ENCODE data around the gene TRIM37. TPM values are rescaled to one million over a fixed set of nuclear protein-coding genes. Genes with fewer than 3 reads are reported as not detected.
A peak's percentile ranks its signal among the peaks of the same experiment; 100 is the strongest.
"Not testable (repeated sequence)": the region's sequence is repeated elsewhere in the genome, so short reads cannot be mapped to it uniquely, and the experiment has no call there.

The TRIM37 gene
- total and polyA plus RNA-seq, 4 experiments from 2014 or later: 9.6 to 25.0 (median 15.7) TPM

GRCh38 chr17:58969156-58969555 lies 137.5 kb downstream of the TRIM37 start:
- Histone ChIP-seq H3K4me1 (ENCODE audit: insufficient read depth, low read length) (peaks cover 4% of the 10 kb centered on the region), H3K36me3 (ENCODE audit: insufficient read depth, low read length) (no peaks in the 10 kb centered on the region), H3K27ac (ENCODE audit: low read depth, low read length) (no peak overlapping the region), H3K4me3 (ENCODE audit: low read length in 2 of 2) (no peak overlapping the region), H3K27me3 (ENCODE audit: insufficient read depth, low read length) (no peaks in the 10 kb centered on the region), H3K9me3 (ENCODE audit: control insufficient read depth in 1 of 2, low read length in 2 of 2) (no peaks in the 10 kb centered on the region)
- H3K4me3 Mint-ChIP-seq: no peak overlapping the region
- intact Hi-C loops (cut with micrococcal nuclease): no loop called here
- peak overlapping the region in 2 of 7 donors; percentile 47 to 72 for H3K27ac Mint-ChIP-seq
- H3K27me3 Mint-ChIP-seq: no peaks in the 10 kb centered on the region
- H3K36me3 Mint-ChIP-seq: peaks cover 0 to 3% of the 10 kb centered on the region in 2 donors
- H3K9me3 Mint-ChIP-seq: no peaks in the 10 kb centered on the region
- POLR2A ChIA-PET (ENCODE audit: partially characterized antibody): no interaction called here
- peak in 2 of 5 donors; percentile 3 to 5 for DNase-seq
- peaks cover 8 to 10% (median 10%) of the 10 kb centered on the region in 4 donors for H3K4me1 Mint-ChIP-seq
- CTCF ChIA-PET (ENCODE audit: partially characterized antibody): no interaction called here

GRCh38 chr17:58968426-58969061 lies 138.1 kb downstream of the TRIM37 start:
- Mint-ChIP-seq H3K4me3 (peak overlapping the region in 3 of 8 donors; percentile 11 to 31 (median 17)), H3K27me3 (no peaks in the 10 kb centered on the region), H3K27ac (peak overlapping the region in 3 of 7 donors; percentile 25 to 76 (median 43)), H3K9me3 (no peaks in the 10 kb centered on the region), H3K36me3 (peaks cover 0 to 3% of the 10 kb centered on the region in 2 donors), H3K4me1 (peaks cover 8 to 10% (median 10%) of the 10 kb centered on the region in 4 donors)
- H3K36me3 ChIP-seq (ENCODE audit: insufficient read depth, low read length): no peaks in the 10 kb centered on the region
- no peak overlapping the region for H3K4me3 ChIP-seq (ENCODE audit: low read length in 2 of 2)
- ChIA-PET POLR2A (ENCODE audit: partially characterized antibody) (no interaction called here), CTCF (ENCODE audit: partially characterized antibody) (no interaction called here)
- no peaks in the 10 kb centered on the region for H3K9me3 ChIP-seq (ENCODE audit: control insufficient read depth in 1 of 2, low read length in 2 of 2)
- peak; percentile 4 to 39 (median 28) for DNase-seq
- no peaks in the 10 kb centered on the region for H3K27me3 ChIP-seq (ENCODE audit: insufficient read depth, low read length)
- H3K4me1 ChIP-seq (ENCODE audit: insufficient read depth, low read length): peaks cover 4% of the 10 kb centered on the region
- H3K27ac ChIP-seq (ENCODE audit: low read depth, low read length): no peak overlapping the region
- intact Hi-C loops (cut with micrococcal nuclease): no loop called here

- Histone ChIP-seq H3K27ac (ENCODE audit: low read depth, low read length) (no peak overlapping the region), H3K27me3 (ENCODE audit: insufficient read depth, low read length) (no peaks in the 10 kb centered on the region), H3K9me3 (ENCODE audit: control insufficient read depth in 1 of 2, low read length in 2 of 2) (no peaks in the 10 kb centered on the region), H3K36me3 (ENCODE audit: insufficient read depth, low read length) (no peaks in the 10 kb centered on the region), H3K4me3 (ENCODE audit: low read length in 2 of 2) (no peak overlapping the region), H3K4me1 (ENCODE audit: insufficient read depth, low read length) (peaks cover 4% of the 10 kb centered on the region)
- ChIA-PET CTCF (ENCODE audit: partially characterized antibody) (no interaction called here), POLR2A (ENCODE audit: partially characterized antibody) (no interaction called here)
- no peak overlapping the region for H3K27ac Mint-ChIP-seq
- peaks cover 8 to 10% (median 10%) of the 10 kb centered on the region in 4 donors for H3K4me1 Mint-ChIP-seq
- no peaks in the 10 kb centered on the region for H3K9me3 Mint-ChIP-seq
- intact Hi-C loops (cut with micrococcal nuclease): no loop called here
- H3K27me3 Mint-ChIP-seq: no peaks in the 10 kb centered on the region
- no peak overlapping the region for H3K4me3 Mint-ChIP-seq
- H3K36me3 Mint-ChIP-seq: no peaks in the 10 kb centered on the region
- no peak for DNase-seq
Measured at GRCh38 chr17:58966208-58966607, 140.5 kb downstream of the TRIM37 start.

- no peak overlapping the region for H3K27ac Mint-ChIP-seq
- Histone ChIP-seq H3K27ac (ENCODE audit: low read depth, low read length) (no peak overlapping the region), H3K4me1 (ENCODE audit: insufficient read depth, low read length) (peaks cover 4% of the 10 kb centered on the region), H3K27me3 (ENCODE audit: insufficient read depth, low read length) (no peaks in the 10 kb centered on the region), H3K36me3 (ENCODE audit: insufficient read depth, low read length) (no peaks in the 10 kb centered on the region), H3K9me3 (ENCODE audit: control insufficient read depth in 1 of 2, low read length in 2 of 2) (no peaks in the 10 kb centered on the region), H3K4me3 (ENCODE audit: low read length in 2 of 2) (no peak overlapping the region)
- intact Hi-C loops (cut with micrococcal nuclease): no loop called here
- H3K9me3 Mint-ChIP-seq: no peaks in the 10 kb centered on the region
- no peaks in the 10 kb centered on the region for H3K27me3 Mint-ChIP-seq
- CTCF ChIA-PET (ENCODE audit: partially characterized antibody): no interaction called here
- H3K4me3 Mint-ChIP-seq: no peak overlapping the region
- H3K4me1 Mint-ChIP-seq: peaks cover 8 to 10% (median 10%) of the 10 kb centered on the region in 4 donors
- H3K36me3 Mint-ChIP-seq: no peaks in the 10 kb centered on the region
- POLR2A ChIA-PET (ENCODE audit: partially characterized antibody): no interaction called here
- no peak for DNase-seq
Measured at GRCh38 chr17:58965221-58965620, 141.5 kb downstream of the TRIM37 start.

GRCh38 chr17:58960068-58960467 lies 146.6 kb downstream of the TRIM37 start:
- Histone ChIP-seq H3K27ac (ENCODE audit: low read depth, low read length) (no peak overlapping the region), H3K36me3 (ENCODE audit: insufficient read depth, low read length) (no peaks in the 10 kb centered on the region), H3K4me1 (ENCODE audit: insufficient read depth, low read length) (no peaks in the 10 kb centered on the region), H3K9me3 (ENCODE audit: control insufficient read depth in 1 of 2, low read length in 2 of 2) (no peaks in the 10 kb centered on the region), H3K4me3 (ENCODE audit: low read length in 2 of 2) (no peak overlapping the region), H3K27me3 (ENCODE audit: insufficient read depth, low read length) (peaks cover 7% of the 10 kb centered on the region)
- Mint-ChIP-seq H3K36me3 (peaks cover 0 to 4% of the 10 kb centered on the region in 2 donors), H3K9me3 (no peaks in the 10 kb centered on the region), H3K27ac (no peak overlapping the region), H3K27me3 (peaks cover 3 to 4% of the 10 kb centered on the region in 2 donors), H3K4me1 (no peaks in the 10 kb centered on the region), H3K4me3 (no peak overlapping the region)
- POLR2A ChIA-PET (ENCODE audit: partially characterized antibody): no interaction called here
- intact Hi-C loops (cut with micrococcal nuclease): no loop called here
- CTCF ChIA-PET (ENCODE audit: partially characterized antibody): no interaction called here
- no peak for DNase-seq

- peaks cover 7 to 11% of the 10 kb centered on the region in 2 donors for H3K27me3 Mint-ChIP-seq
- CTCF ChIA-PET (ENCODE audit: partially characterized antibody); H3K4me1 ChIP-seq (ENCODE audit: insufficient read depth, low read length); H3K27ac Mint-ChIP-seq; H3K4me3 ChIP-seq (ENCODE audit: low read length in 2 of 2); intact Hi-C loops (cut with micrococcal nuclease); H3K27ac ChIP-seq (ENCODE audit: low read depth, low read length); H3K4me1 Mint-ChIP-seq; H3K36me3 Mint-ChIP-seq; H3K4me3 Mint-ChIP-seq; DNase-seq; H3K36me3 ChIP-seq (ENCODE audit: insufficient read depth, low read length); H3K9me3 ChIP-seq (ENCODE audit: control insufficient read depth in 1 of 2, low read length in 2 of 2); H3K27me3 ChIP-seq (ENCODE audit: insufficient read depth, low read length): not testable (repeated sequence)
- POLR2A ChIA-PET (ENCODE audit: partially characterized antibody): interaction anchor here (0.7 kb wide), 1 partner anchor 23 kb away, joined by 4 read pairs; no protein-coding TSS in a partner anchor
- H3K9me3 Mint-ChIP-seq: peaks cover 0 to 14% (median 2%) of the 10 kb centered on the region in 8 donors
Measured at GRCh38 chr17:58957725-58958073, 149.0 kb downstream of the TRIM37 start.

GRCh38 chr17:58956997-58957724 lies 149.5 kb downstream of the TRIM37 start:
- Mint-ChIP-seq H3K4me3 (no peak overlapping the region), H3K27ac (no peak overlapping the region), H3K9me3 (peaks cover 0 to 14% (median 3%) of the 10 kb centered on the region in 8 donors), H3K4me1 (no peaks in the 10 kb centered on the region), H3K36me3 (peaks cover 3 to 4% of the 10 kb centered on the region in 2 donors), H3K27me3 (peaks cover 7 to 11% of the 10 kb centered on the region in 2 donors)
- no peaks in the 10 kb centered on the region for H3K36me3 ChIP-seq (ENCODE audit: insufficient read depth, low read length)
- H3K9me3 ChIP-seq (ENCODE audit: control insufficient read depth in 1 of 2, low read length in 2 of 2): no peaks in the 10 kb centered on the region
- no peaks in the 10 kb centered on the region for H3K4me1 ChIP-seq (ENCODE audit: insufficient read depth, low read length)
- no peak overlapping the region for H3K4me3 ChIP-seq (ENCODE audit: low read length in 2 of 2)
- CTCF ChIA-PET (ENCODE audit: partially characterized antibody): no interaction called here
- H3K27ac ChIP-seq (ENCODE audit: low read depth, low read length): no peak overlapping the region
- peaks cover 7% of the 10 kb centered on the region for H3K27me3 ChIP-seq (ENCODE audit: insufficient read depth, low read length)
- intact Hi-C loops (cut with micrococcal nuclease): no loop called here
- DNase-seq: no peak
- POLR2A ChIA-PET (ENCODE audit: partially characterized antibody): interaction anchor here (0.7 kb wide), 1 partner anchor 23 kb away, joined by 4 read pairs; no protein-coding TSS in a partner anchor
